Tibial artery (tissue), 4 donors: ENCODE measurements around the gene KCNA3.

Source experiments
- DNase-seq, 2 donors: peaks; one replicate each; pipeline ENCODE4 v3.0.0-alpha.2; 2019
- H3K27ac ChIP-seq, 2 donors: fragments of 200-600 bp; sonication (generic) in 1 of 2; 1 replicate in 1 of 2; 2 replicates in 1 of 2; pipeline ENCODE4 v1.5.1; 2018 to 2019; ENCODE audit warnings: mild to moderate bottlenecking in 1 of 2
- H3K27me3 ChIP-seq, 2 donors: fragments of 200-600 bp; sonication (generic) in 1 of 2; one replicate each; pipeline versions ENCODE4 v1.5.1 to v1.6.0; 2016 to 2019
- H3K36me3 ChIP-seq, 3 donors: fragments of 200-600 bp; sonication (generic) in 2 of 3; one replicate each; pipeline ENCODE4 v1.5.1; 2016 to 2019; ENCODE audit warnings: mild to moderate bottlenecking in 2 of 3
- H3K4me1 ChIP-seq, 4 donors: fragments of 200-600 bp; sonication (generic) in 2 of 4; 1 replicate in 3 of 4; 2 replicates in 1 of 4; pipeline ENCODE4 v1.5.1; 2016 to 2019
- H3K4me3 ChIP-seq, 2 donors: fragments of 200-600 bp; sonication (generic) in 1 of 2; 1 replicate in 1 of 2; 2 replicates in 1 of 2; pipeline ENCODE4 v1.5.1; 2018 to 2019; ENCODE audit warnings: mild to moderate bottlenecking in 2 of 2
- H3K9me3 ChIP-seq, 3 donors: fragments of 200-600 bp; sonication (generic) in 1 of 3; one replicate each; pipeline ENCODE4 v1.5.1; 2016 to 2019
- intact Hi-C: fragments of 100-400 bp; cut with DNase I; formaldehyde crosslinking; loops from one replicate; pipeline ENCODE4 v1.15.0; 2023; ENCODE audit warnings: low total_unique reads
- TF ChIP-seq, protein P1 (sequence below), 2 experiments: fragments of 200-600 bp in 1 of 2; fragments of 450-650 bp in 1 of 2; IDR thresholded peaks; one replicate each; pipeline ENCODE4 v1.5.1; 2017 to 2019; ENCODE audit warnings: antibody characterized with exemption in 2 of 2, mild to moderate bottlenecking in 1 of 2, moderate library complexity in 1 of 2

KCNA3 gene

DNA sequence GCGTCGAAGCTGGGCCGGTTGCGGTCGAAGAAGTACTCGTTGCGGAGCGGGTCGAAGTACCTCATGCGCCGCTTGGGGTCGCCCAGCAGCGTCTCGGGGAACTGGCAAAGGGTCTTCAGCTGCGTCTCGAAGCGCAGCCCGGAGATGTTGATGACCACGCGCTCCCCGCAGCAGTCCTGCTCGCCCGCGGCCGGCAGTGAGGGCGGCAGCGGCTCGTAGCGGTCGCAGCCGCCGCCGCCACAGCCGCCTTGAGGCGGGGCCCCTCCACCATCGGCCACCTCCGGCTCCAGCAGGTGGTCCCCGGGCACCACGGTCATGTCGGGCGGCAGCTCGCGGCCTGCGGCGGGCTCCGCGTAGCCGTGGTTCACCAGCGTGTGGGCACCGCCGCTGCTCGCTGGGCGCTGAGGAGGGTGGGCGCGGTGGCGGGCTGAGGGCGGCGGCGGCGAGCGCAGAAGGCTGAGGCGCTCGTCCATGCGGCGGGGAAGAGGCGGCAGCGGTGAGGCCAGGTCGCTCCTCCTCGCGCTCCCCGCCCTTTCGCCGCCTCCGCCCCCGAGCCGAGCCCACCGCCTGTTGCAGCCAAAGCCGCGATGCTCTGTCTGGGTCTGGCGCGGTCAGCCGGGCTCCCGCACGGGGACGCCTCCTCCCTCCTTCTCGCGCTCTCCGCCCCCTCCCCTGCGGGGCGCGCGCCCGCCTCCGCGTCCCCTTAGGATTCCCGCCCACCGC, at the start of gene KCNA3:
KCNA3 (minus strand) TSS at position 604 of the 723 bp plus-strand sequence; CDS start at position 473, 131 bp downstream.
- Histone ChIP-seq H3K9me3 (peaks cover 0 to 5% (median 0%) of the 10 kb centered on the region in 3 donors), H3K4me3 (peak within 1 kb of the TSS; percentile 40 to 62), H3K27me3 (peaks cover 4 to 54% of the 10 kb centered on the region in 2 donors), H3K27ac (no peak within 1 kb of the TSS), H3K4me1 (peaks cover 0 to 18% (median 14%) of the 10 kb centered on the region in 4 donors), H3K36me3 (no peaks in the 10 kb centered on the region)
- TF ChIP-seq, protein P1, sequence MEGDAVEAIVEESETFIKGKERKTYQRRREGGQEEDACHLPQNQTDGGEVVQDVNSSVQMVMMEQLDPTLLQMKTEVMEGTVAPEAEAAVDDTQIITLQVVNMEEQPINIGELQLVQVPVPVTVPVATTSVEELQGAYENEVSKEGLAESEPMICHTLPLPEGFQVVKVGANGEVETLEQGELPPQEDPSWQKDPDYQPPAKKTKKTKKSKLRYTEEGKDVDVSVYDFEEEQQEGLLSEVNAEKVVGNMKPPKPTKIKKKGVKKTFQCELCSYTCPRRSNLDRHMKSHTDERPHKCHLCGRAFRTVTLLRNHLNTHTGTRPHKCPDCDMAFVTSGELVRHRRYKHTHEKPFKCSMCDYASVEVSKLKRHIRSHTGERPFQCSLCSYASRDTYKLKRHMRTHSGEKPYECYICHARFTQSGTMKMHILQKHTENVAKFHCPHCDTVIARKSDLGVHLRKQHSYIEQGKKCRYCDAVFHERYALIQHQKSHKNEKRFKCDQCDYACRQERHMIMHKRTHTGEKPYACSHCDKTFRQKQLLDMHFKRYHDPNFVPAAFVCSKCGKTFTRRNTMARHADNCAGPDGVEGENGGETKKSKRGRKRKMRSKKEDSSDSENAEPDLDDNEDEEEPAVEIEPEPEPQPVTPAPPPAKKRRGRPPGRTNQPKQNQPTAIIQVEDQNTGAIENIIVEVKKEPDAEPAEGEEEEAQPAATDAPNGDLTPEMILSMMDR (IDR thresholded peaks at IDR 0.05): no peak
- DNase-seq: peak in 1 of 2 donors; percentile 54
- intact Hi-C loops: no loop called here

DNA sequence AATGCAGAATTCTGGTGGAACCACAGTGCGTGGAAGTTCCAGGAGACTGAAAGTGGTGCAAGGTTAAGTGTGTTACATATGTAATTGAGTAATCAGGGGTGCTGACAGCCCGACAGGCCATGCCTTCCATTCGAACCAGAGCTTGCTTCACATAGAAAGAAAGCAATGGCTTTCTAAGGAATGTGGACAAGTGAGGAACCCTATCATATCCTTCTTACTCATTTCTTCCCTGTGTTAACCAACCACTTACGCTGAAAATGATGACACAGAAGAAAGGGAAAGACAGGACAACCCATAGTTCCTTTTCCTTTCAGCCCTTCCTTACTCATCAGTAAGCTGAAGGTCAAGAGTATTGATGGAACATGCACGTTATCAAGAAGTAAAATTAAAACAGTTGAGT, 48.1 kb upstream of the KCNA3 start:
- TF ChIP-seq, protein P1 (IDR thresholded peaks at IDR 0.05): no peak
- no peak for DNase-seq

DNA sequence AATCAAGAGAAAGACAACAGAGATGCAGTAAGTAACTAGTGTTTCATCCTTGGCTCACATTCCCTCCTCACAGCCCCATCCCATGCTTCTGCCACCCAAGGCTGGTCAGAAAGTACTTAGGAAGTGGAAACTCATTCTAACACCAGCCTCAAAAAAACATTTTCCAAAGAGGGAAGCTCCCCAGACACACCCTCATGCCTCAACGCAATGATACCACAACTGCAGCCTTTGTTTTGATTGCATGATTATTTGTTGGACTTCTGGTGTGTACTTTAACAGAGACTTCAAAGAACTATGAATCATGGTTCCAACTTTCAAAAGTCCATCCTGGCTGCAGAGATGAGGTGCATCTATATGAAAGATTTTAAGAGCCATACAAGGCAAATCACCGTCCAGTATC, 45.2 kb upstream of the KCNA3 start:
- intact Hi-C loops: no loop called here
- H3K9me3 ChIP-seq: no peaks in the 10 kb centered on the region
- no peaks in the 10 kb centered on the region for H3K4me1 ChIP-seq
- H3K27ac ChIP-seq: no peak overlapping the region
- H3K27me3 ChIP-seq: peaks cover 0 to 11% of the 10 kb centered on the region in 2 donors
- TF ChIP-seq, protein P1 (IDR thresholded peaks at IDR 0.05): no peak
- no peaks in the 10 kb centered on the region for H3K36me3 ChIP-seq
- H3K4me3 ChIP-seq: no peak overlapping the region
- no peak for DNase-seq

More for the DNA sequence above, 48.1 kb upstream of the KCNA3 start:
- H3K27ac ChIP-seq: no peak overlapping the region
- H3K4me1 ChIP-seq: no peaks in the 10 kb centered on the region
- intact Hi-C loops: no loop called here
- H3K27me3 ChIP-seq: peaks cover 0 to 4% of the 10 kb centered on the region in 2 donors
- H3K9me3 ChIP-seq: no peaks in the 10 kb centered on the region
- H3K4me3 ChIP-seq: no peak overlapping the region
- H3K36me3 ChIP-seq: no peaks in the 10 kb centered on the region

DNA sequence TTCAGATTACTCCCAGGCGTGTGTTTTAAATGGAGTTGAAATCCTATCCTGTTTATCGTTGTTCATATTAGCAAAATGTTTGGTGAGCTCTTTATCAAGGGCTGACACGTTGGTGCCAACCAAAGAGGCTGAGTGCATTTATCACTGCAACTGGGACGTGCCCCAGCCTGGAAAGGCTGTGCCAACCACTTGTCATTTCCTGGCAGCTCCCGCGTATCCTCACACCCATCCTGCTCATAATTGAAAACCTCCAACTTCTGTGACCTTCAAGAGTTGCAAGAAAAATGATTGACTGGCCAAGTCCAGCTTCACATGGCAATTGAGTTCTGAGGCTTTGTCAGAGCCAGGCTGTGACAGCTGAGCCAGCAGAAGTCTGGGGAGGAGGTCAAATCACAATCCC, 43.7 kb upstream of the KCNA3 start:
- no peak overlapping the region for H3K27ac ChIP-seq
- intact Hi-C loops: no loop called here

DNA sequence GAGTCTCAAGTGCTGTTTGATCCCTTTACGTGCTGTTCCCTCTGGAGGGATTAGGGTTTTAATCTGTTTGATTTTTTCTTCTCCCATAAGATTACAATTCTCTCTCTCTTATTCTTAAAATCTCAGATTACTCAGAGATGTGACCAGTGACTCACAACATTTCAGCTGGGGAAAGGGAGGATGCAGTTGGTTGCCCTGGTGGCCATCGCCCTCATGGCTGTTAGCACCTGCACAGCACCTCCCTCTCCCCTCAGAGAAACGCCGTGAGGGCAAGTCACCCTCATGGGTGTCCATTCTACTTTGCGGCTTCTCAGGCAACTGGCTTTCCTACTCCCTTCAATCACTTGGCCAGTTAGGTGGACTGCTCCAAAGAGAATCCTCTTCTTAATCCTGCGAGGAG, 42.4 kb upstream of the KCNA3 start:
- no peak overlapping the region for H3K4me3 ChIP-seq
- no peaks in the 10 kb centered on the region for H3K4me1 ChIP-seq
- H3K27me3 ChIP-seq: peaks cover 0 to 11% of the 10 kb centered on the region in 2 donors
- no peak overlapping the region for H3K27ac ChIP-seq
- DNase-seq: no peak
- intact Hi-C loops: no loop called here
- no peaks in the 10 kb centered on the region for H3K36me3 ChIP-seq
- no peaks in the 10 kb centered on the region for H3K9me3 ChIP-seq
- TF ChIP-seq, protein P1 (IDR thresholded peaks at IDR 0.05): no peak

More for the DNA sequence above, 43.7 kb upstream of the KCNA3 start:
- TF ChIP-seq, protein P1 (IDR thresholded peaks at IDR 0.05): no peak
- Histone ChIP-seq H3K36me3 (no peaks in the 10 kb centered on the region), H3K27me3 (peaks cover 0 to 11% of the 10 kb centered on the region in 2 donors), H3K4me1 (no peaks in the 10 kb centered on the region), H3K4me3 (no peak overlapping the region), H3K9me3 (no peaks in the 10 kb centered on the region)
- no peak for DNase-seq
